CD4-positive, alpha-beta T cell (primary cell): Measurements from ENCODE around the gene MPO. TPM values are rescaled to one million over a fixed set of nuclear protein-coding genes. Genes with fewer than 3 reads are reported as not detected.
A peak's percentile ranks its signal among the peaks of the same experiment; 100 is the strongest.

Experiments used
- ATAC-seq: fragments of 200-7000 bp; cut with Tn5 transposase; one replicate; pipeline ENCODE4 v1.10.0; 2022; ENCODE audit warnings: mild to moderate bottlenecking; ENCODE audit not compliant: poor library complexity
- CTCF ChIA-PET: fragments of 350-600 bp; sonication (Branson Sonifier 250); formaldehyde crosslinking; loops from one replicate; lab custom pipeline; 2021; ENCODE audit warnings: antibody characterized with exemption, inconsistent platforms; lab: Charles Lee
- POLR2A ChIA-PET: fragments of 350-600 bp; sonication (Branson Sonifier 250); formaldehyde crosslinking; loops from one replicate; lab custom pipeline; 2021; ENCODE audit warnings: antibody characterized with exemption, inconsistent platforms; lab: Charles Lee
- DNase-seq, 14 experiments: peaks; one replicate each; pipeline ENCODE4 v3.0.0-alpha.2; 2013 to 2020; ENCODE audit warnings: mixed read lengths in 2 of 14
- H3K27ac ChIP-seq, 2 donors: one replicate each; pipeline versions ENCODE4 v1.5.1 to v1.7.0; 2013; ENCODE audit warnings: low read length in 2 of 2, low read depth in 1 of 2, mild to moderate bottlenecking in 1 of 2
- H3K27me3 ChIP-seq, 2 experiments: 1 replicate in 1 of 2; 2 replicates in 1 of 2; pipeline versions ENCODE4 v1.6.1 to v1.7.0; 2013; ENCODE audit warnings: low read length in 2 of 2, control low read depth in 1 of 2, mild to moderate bottlenecking in 1 of 2, moderate library complexity in 1 of 2; ENCODE audit not compliant: insufficient read depth in 2 of 2, control insufficient read depth in 1 of 2
- H3K36me3 ChIP-seq: one replicate; pipeline ENCODE4 v1.6.1; 2013; ENCODE audit warnings: low read length, control low read depth; ENCODE audit not compliant: insufficient read depth
- H3K4me1 ChIP-seq: one replicate; pipeline ENCODE4 v1.6.1; 2013; ENCODE audit warnings: low read length, control low read depth; ENCODE audit not compliant: insufficient read depth
- H3K4me3 ChIP-seq: one replicate; pipeline ENCODE4 v1.5.1; 2013; ENCODE audit warnings: mild to moderate bottlenecking, low read length, moderate library complexity
- H3K9me3 ChIP-seq, 2 experiments: 1 replicate in 1 of 2; 2 replicates in 1 of 2; pipeline versions ENCODE4 v1.6.1 to v1.7.0; 2013; ENCODE audit warnings: low read length in 2 of 2, mild to moderate bottlenecking in 2 of 2, control low read depth in 1 of 2, moderate library complexity in 1 of 2; ENCODE audit not compliant: control insufficient read depth in 1 of 2, insufficient read depth in 1 of 2
- H3K27ac Mint-ChIP-seq: one replicate; pipeline ENCODE4 v1.8.0; 2020; ENCODE audit warnings: mixed read lengths
- H3K27me3 Mint-ChIP-seq: one replicate; pipeline ENCODE4 v1.8.0; 2021; ENCODE audit warnings: mixed read lengths
- H3K36me3 Mint-ChIP-seq: one replicate; pipeline ENCODE4 v1.8.0; 2021; ENCODE audit warnings: low read depth, mixed read lengths
- H3K4me1 Mint-ChIP-seq: one replicate; pipeline ENCODE4 v1.8.0; 2021; ENCODE audit warnings: low read depth, mixed read lengths
- H3K4me3 Mint-ChIP-seq: one replicate; pipeline ENCODE4 v1.8.0; 2020; ENCODE audit warnings: mild to moderate bottlenecking, mixed read lengths
- H3K9me3 Mint-ChIP-seq: one replicate; pipeline ENCODE4 v1.8.0; 2020; ENCODE audit warnings: mixed read lengths
- CTCF ChIP-seq: fragments of 200-600 bp; IDR thresholded peaks from one replicate; pipeline ENCODE4 v1.8.0; 2022; ENCODE audit warnings: antibody characterized with exemption, mild to moderate bottlenecking
- intact Hi-C, 2 experiments: fragments of 100-400 bp; cut with DNase I in 1 of 2; cut with micrococcal nuclease in 1 of 2; formaldehyde crosslinking; loops; one replicate each; pipeline versions ENCODE4 v1.15.1 to v1.9.0; 2023 to 2025; cut with DNase I, micrococcal nuclease
- total RNA-seq, 174 experiments: library from RNA in 2 of 174; stranded (reverse) in 2 of 174; gene quantifications; one replicate each; pipeline ENCODE4 v1.2.3 and lab custom pipeline; 2021 to 2026

Gene MPO
- total RNA-seq, 2 experiments from 2014 or later = 0.77 TPM; not detected in 1

DNA sequence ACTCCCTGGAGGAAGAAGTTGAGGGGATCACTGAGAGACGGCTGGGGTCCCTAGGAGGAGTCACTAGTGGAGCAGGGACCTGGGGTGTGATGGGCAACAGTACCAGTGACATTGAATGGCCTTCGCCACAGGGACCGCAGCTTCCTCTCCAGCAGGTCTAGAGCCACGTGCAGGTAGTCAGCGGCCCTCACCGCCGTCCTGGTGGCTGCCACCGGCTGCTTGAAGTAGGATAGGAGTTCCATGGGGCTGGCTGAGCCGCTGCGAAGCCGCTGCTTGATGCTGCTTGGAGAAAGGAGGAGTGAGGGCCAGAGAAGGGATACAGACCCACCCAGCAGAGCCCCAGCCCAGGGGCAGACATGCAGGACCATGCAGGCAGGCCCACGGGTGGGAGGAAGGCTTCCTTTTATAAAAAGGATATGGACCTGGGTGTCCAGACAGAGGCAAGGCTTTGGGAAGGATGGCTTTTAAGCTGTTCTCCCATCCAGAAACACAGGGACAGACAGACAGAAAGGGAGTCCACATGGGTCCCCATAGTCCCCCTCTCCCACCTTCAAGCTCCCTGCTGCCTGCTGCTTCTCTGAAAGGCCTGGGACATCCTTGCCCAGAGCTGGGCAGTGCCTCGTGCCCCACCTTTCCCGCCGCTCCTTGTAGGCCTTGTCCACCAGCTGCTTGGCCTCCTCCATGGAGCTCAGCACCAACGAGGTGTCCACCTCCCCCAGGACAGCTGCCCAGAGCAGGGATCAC is 827 bp downstream of the MPO start:
- no peak overlapping the region for H3K4me3 ChIP-seq
- ChIA-PET POLR2A (no interaction called here), CTCF (no interaction called here)
- no peaks in the 10 kb centered on the region for H3K9me3 ChIP-seq
- no peak for TF ChIP-seq CTCF
- peaks cover 4% of the 10 kb centered on the region for H3K4me1 Mint-ChIP-seq
- ATAC-seq (no peak), DNase-seq (no peak)
- no peak overlapping the region for H3K4me3 Mint-ChIP-seq
- peaks cover 40% of the 10 kb centered on the region for H3K27me3 Mint-ChIP-seq
- no peaks in the 10 kb centered on the region for H3K36me3 Mint-ChIP-seq
- no peaks in the 10 kb centered on the region for H3K9me3 Mint-ChIP-seq
- peaks cover 0 to 2% of the 10 kb centered on the region in 2 experiments for H3K27me3 ChIP-seq
- H3K36me3 ChIP-seq = no peaks in the 10 kb centered on the region
- no peak overlapping the region for H3K27ac Mint-ChIP-seq
- intact Hi-C loops = no loop called here
- peaks cover 6% of the 10 kb centered on the region for H3K4me1 ChIP-seq
- no peak overlapping the region for H3K27ac ChIP-seq

DNA sequence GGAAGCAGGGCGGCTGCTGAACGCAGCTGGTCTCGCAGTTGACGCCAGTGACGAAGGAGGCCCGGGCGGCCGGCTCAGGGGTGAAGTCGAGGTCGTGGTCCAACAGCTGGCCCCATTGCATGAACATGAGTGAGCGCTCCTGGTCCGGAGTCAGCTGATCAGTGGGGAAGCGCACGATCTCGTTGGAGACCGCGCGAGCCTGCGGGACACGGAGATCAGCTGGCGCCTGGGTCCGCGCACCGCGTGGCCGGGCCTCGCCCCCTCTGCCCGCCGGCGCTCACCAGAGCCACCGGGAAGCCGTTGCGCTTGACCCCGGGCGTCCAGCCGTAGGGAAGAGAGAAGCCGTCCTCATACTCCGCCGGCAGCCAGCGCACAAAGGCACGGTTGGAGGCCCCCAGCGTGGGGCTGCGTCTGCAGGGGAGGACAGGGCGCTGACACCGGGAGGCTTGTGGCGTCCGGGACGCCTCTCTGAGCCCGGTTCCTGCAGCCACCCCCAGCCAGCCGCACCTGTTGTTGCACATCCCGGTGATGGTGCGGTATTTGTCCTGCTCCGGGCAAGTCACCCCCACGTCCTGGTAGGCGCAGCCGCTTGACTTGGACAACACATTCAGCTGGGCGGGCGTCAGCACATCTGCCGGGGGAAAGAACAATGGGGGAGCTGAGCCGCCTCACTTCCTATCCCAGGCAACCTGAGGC is 1.6 kb downstream of the MPO start:
- Mint-ChIP-seq H3K27ac (no peak overlapping the region), H3K9me3 (no peaks in the 10 kb centered on the region), H3K4me3 (no peak overlapping the region), H3K27me3 (peaks cover 39% of the 10 kb centered on the region), H3K36me3 (no peaks in the 10 kb centered on the region), H3K4me1 (peaks cover 4% of the 10 kb centered on the region)
- no peak for TF ChIP-seq CTCF
- Histone ChIP-seq H3K9me3 (no peaks in the 10 kb centered on the region), H3K27me3 (no peaks in the 10 kb centered on the region), H3K4me3 (no peak overlapping the region), H3K27ac (no peak overlapping the region), H3K36me3 (no peaks in the 10 kb centered on the region), H3K4me1 (peaks cover 6% of the 10 kb centered on the region)
- intact Hi-C loops = no loop called here
- ATAC-seq (no peak), DNase-seq (peak in 3 of 14 experiments; percentile 8 to 58 (median 48))
- ChIA-PET POLR2A (no interaction called here), CTCF (no interaction called here)

DNA sequence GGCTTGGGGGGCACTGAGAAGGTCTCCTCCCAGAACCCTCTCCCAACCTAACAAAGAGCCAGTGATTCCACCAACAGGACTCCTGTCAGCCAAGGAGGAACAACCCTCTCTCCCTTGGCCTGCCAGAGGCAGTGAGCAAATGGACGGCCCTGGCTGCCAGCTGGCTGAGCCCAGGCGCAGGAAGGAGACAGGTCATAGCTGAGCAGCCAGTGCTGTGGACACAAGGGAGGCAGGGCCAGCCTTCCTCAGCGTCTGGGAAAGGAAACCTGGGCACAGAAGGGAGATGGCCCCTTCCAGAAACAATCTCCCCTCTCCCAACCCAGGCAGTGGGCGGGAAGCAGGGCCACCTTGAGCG is 2.1 kb downstream of the MPO start:
- no peak overlapping the region for H3K27ac ChIP-seq

More for the DNA sequence above, 2.1 kb downstream of the MPO start:
- H3K4me3 Mint-ChIP-seq = no peak overlapping the region
- intact Hi-C loops = no loop called here
- TF ChIP-seq CTCF = no peak
- no peaks in the 10 kb centered on the region for H3K36me3 ChIP-seq
- H3K27ac Mint-ChIP-seq = no peak overlapping the region
- DNase-seq = peak in 1 of 14 experiments; percentile 13
- no peak overlapping the region for H3K4me3 ChIP-seq
- no peaks in the 10 kb centered on the region for H3K9me3 ChIP-seq
- ChIA-PET POLR2A (no interaction called here), CTCF (no interaction called here)
- H3K27me3 ChIP-seq = no peaks in the 10 kb centered on the region
- no peaks in the 10 kb centered on the region for H3K9me3 Mint-ChIP-seq
- H3K4me1 ChIP-seq = peaks cover 6% of the 10 kb centered on the region
- H3K27me3 Mint-ChIP-seq = peaks cover 39% of the 10 kb centered on the region
- H3K4me1 Mint-ChIP-seq = peaks cover 4% of the 10 kb centered on the region
- no peak for ATAC-seq
- H3K36me3 Mint-ChIP-seq = no peaks in the 10 kb centered on the region
